Gastrocnemius medialis (tissue), 4 donors: Measurements from ENCODE around the gene THRAP3. TPM values are rescaled to one million over a fixed set of nuclear protein-coding genes. Genes with fewer than 3 reads are reported as not detected.
A peak's percentile ranks its signal among the peaks of the same experiment; 100 is the strongest.

Source experiments
- ATAC-seq, 2 donors: fragments of 150-250 bp; one replicate each; pipeline ENCODE4 v1.9.1; 2016
- DNase-seq, 2 donors: peaks; one replicate each; pipeline ENCODE4 v3.0.0-alpha.2; 2019
- H3K27ac ChIP-seq, 4 donors: fragments of 200-600 bp; sonication (generic); 1 replicate in 1 of 4; 2 replicates in 3 of 4; pipeline ENCODE4 v1.5.1; 2016 to 2018; ENCODE audit warnings: mild to moderate bottlenecking in 2 of 4, moderate library complexity in 1 of 4
- H3K27me3 ChIP-seq, 3 donors: fragments of 200-600 bp; sonication (generic) in 2 of 3; 1 replicate in 1 of 3; 2 replicates in 2 of 3; pipeline versions ENCODE4 v1.5.1 to v1.6.0; 2016 to 2019; ENCODE audit warnings: mild to moderate bottlenecking in 1 of 3, moderate library complexity in 1 of 3
- H3K36me3 ChIP-seq, 2 donors: fragments of 200-600 bp; sonication (generic) in 1 of 2; one replicate each; pipeline ENCODE4 v1.5.1; 2017 to 2018
- H3K4me1 ChIP-seq, 2 donors: fragments of 200-600 bp; sonication (generic) in 1 of 2; one replicate each; pipeline ENCODE4 v1.5.1; 2016 to 2017; ENCODE audit warnings: mild to moderate bottlenecking in 2 of 2
- H3K4me3 ChIP-seq, 4 donors: fragments of 200-600 bp; sonication (generic) in 3 of 4; 1 replicate in 1 of 4; 2 replicates in 3 of 4; pipeline ENCODE4 v1.5.1; 2016 to 2019; ENCODE audit warnings: mild to moderate bottlenecking in 2 of 4
- H3K9me3 ChIP-seq, 3 donors: fragments of 200-600 bp; sonication (generic) in 2 of 3; 1 replicate in 1 of 3; 2 replicates in 2 of 3; pipeline ENCODE4 v1.5.1; 2016 to 2019
- POLR2A ChIP-seq, 2 donors: fragments of 450-650 bp; IDR thresholded peaks; one replicate each; pipeline ENCODE4 v1.6.1; 2017; ENCODE audit warnings: antibody characterized with exemption in 2 of 2, mild to moderate bottlenecking in 2 of 2, moderate library complexity in 2 of 2
- in situ Hi-C, 4 donors: fragments of 200-750 bp; cut with MboI; loops; one replicate each; pipeline versions ENCODE4 v1.15.0 to v1.8.0; 2017; ENCODE audit warnings: low sequenced_read_pairs in 4 of 4
- intact Hi-C: fragments of 100-400 bp; cut with DNase I; formaldehyde crosslinking; loops from one replicate; pipeline ENCODE4 v1.15.1; 2023; ENCODE audit warnings: low total_unique reads
- total RNA-seq, 4 donors: library from RNA; depleted of rRNA; stranded (reverse); fragments of >200 nt; gene quantifications; one replicate each; pipeline versions ENCODE4 v1.1.0 to v1.2.3, GENCODE V29; 2016
- TF ChIP-seq, protein P1 (sequence below), 5 experiments: fragments of 450-650 bp in 3 of 5; fragments of 200-600 bp in 2 of 5; sonication (generic) in 2 of 5; IDR thresholded peaks in 4 of 5; conservative IDR thresholded peaks in 1 of 5; 1 replicate in 4 of 5; 2 replicates in 1 of 5; pipeline ENCODE4 v1.5.1; 2016 to 2019; ENCODE audit warnings: antibody characterized with exemption in 5 of 5, mild to moderate bottlenecking in 3 of 5, moderate library complexity in 3 of 5

Gene THRAP3
- total RNA-seq, 4 donors from 2014 or later = 88.2 to 174 (median 146) TPM

DNA sequence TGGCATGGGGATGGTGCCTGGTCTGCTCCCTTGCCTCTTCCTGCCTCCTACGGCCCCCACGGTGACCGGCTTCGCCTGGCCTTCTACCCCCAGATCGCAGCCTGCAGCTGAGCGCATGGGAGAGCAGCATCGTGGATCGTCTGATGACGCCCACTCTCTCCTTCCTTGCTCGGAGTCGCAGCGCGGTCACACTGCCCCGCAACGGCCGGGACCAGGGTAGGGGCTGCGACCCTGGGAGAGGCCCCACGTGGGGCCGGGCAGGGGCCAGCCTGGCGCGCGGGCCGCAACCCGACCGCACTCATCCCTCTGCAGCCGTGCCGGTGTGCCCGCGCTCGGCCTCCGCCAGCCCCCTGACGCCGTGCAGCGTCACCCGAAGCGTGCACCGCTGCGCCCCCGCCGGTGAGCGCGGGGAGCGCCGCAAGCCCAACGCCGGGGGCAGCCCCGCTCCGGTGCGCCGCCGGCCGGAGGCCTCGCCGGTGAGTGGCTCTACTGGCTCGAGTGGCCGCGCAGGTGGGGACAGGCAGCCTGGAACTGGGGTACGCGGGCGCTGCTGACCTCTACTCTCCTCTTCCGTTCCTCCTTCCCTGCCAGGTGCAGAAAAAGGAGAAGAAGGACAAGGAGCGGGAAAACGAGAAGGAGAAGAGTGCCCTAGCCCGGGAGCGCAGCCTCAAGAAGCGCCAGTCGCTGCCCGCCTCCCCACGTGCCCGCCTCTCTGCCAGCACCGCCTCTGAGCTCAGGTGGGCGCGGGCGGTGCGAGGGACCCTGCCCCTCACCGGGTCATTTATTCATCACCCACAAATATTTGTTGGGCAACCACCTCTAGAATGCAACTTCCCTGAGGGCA, 47.9 kb upstream of the THRAP3 start:
- in situ Hi-C loops (loop anchor here in 1 of 4 donors (25.0 kb wide), 1 partner anchor 111 kb away; no protein-coding TSS in a partner anchor), intact Hi-C loops (no loop called here)
- no peaks in the 10 kb centered on the region for H3K9me3 ChIP-seq
- peaks cover 52 to 59% of the 10 kb centered on the region in 2 donors for H3K4me1 ChIP-seq
- DNase-seq = no peak
- TF ChIP-seq POLR2A (IDR thresholded peaks at IDR 0.05) = no peak
- TF ChIP-seq, protein P1, sequence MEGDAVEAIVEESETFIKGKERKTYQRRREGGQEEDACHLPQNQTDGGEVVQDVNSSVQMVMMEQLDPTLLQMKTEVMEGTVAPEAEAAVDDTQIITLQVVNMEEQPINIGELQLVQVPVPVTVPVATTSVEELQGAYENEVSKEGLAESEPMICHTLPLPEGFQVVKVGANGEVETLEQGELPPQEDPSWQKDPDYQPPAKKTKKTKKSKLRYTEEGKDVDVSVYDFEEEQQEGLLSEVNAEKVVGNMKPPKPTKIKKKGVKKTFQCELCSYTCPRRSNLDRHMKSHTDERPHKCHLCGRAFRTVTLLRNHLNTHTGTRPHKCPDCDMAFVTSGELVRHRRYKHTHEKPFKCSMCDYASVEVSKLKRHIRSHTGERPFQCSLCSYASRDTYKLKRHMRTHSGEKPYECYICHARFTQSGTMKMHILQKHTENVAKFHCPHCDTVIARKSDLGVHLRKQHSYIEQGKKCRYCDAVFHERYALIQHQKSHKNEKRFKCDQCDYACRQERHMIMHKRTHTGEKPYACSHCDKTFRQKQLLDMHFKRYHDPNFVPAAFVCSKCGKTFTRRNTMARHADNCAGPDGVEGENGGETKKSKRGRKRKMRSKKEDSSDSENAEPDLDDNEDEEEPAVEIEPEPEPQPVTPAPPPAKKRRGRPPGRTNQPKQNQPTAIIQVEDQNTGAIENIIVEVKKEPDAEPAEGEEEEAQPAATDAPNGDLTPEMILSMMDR (IDR thresholded peaks at IDR 0.05 in 4 of 5, conservative IDR thresholded peaks at IDR 0.05 in 1 of 5) = peak in 2 of 5 experiments; percentile 9 to 30
- H3K27me3 ChIP-seq = no peaks in the 10 kb centered on the region
- H3K4me3 ChIP-seq = peak overlapping the region in 2 of 4 donors; percentile 16 to 22
- H3K36me3 ChIP-seq = peaks cover 0 to 84% of the 10 kb centered on the region in 2 donors
- ATAC-seq = no peak
- H3K27ac ChIP-seq = peak overlapping the region; percentile 97 to 100 (median 99)

DNA sequence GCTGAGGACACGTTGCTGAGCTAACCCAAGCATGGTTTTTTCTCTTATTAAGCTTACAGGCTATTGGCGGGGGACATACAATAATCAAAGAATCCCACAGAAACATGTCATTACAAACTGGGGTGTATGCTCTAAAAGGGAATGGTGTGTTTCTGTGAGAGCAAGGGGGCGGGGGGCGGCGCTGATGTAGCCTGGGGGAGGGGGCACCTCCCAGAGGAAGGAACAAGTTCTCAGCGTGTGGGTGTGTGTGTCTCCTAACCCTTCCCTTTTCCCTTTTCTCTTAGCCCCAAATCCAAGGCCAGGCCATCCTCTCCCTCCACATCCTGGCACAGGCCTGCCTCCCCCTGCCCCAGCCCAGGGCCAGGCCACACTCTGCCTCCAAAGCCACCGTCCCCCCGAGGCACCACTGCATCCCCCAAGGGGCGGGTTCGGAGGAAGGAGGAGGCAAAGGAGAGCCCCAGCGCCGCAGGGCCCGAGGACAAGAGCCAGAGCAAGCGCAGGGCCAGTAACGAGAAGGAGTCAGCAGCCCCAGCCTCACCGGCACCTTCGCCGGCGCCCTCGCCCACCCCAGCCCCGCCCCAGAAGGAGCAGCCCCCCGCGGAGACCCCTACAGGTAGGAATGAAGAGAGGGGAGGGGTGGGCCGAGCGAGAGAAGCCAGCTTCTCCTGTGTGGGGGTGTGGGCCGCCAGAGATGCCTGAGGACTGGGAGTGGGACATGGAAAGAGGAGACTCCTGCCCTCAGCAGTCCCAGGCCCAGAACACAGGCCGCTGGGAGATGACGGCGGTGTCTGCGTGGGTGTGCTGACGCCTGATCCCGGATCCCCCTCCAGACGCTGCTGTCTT, 46.4 kb upstream of the THRAP3 start:
- no peaks in the 10 kb centered on the region for H3K9me3 ChIP-seq
- intact Hi-C loops = no loop called here
- H3K4me1 ChIP-seq = peaks cover 46 to 47% of the 10 kb centered on the region in 2 donors
- peak overlapping the region; percentile 97 to 100 (median 99) for H3K27ac ChIP-seq
- DNase-seq (no peak), ATAC-seq (no peak)
- no peak overlapping the region for H3K4me3 ChIP-seq
- in situ Hi-C loops = loop anchor here in 1 of 4 donors (25.0 kb wide), 1 partner anchor 109 kb away; no protein-coding TSS in a partner anchor
- H3K27me3 ChIP-seq = no peaks in the 10 kb centered on the region
- no peak for TF ChIP-seq POLR2A (IDR thresholded peaks at IDR 0.05)
- TF ChIP-seq, protein P1 (IDR thresholded peaks at IDR 0.05 in 4 of 5, conservative IDR thresholded peaks at IDR 0.05 in 1 of 5) = no peak
- H3K36me3 ChIP-seq = peaks cover 0 to 70% of the 10 kb centered on the region in 2 donors

DNA sequence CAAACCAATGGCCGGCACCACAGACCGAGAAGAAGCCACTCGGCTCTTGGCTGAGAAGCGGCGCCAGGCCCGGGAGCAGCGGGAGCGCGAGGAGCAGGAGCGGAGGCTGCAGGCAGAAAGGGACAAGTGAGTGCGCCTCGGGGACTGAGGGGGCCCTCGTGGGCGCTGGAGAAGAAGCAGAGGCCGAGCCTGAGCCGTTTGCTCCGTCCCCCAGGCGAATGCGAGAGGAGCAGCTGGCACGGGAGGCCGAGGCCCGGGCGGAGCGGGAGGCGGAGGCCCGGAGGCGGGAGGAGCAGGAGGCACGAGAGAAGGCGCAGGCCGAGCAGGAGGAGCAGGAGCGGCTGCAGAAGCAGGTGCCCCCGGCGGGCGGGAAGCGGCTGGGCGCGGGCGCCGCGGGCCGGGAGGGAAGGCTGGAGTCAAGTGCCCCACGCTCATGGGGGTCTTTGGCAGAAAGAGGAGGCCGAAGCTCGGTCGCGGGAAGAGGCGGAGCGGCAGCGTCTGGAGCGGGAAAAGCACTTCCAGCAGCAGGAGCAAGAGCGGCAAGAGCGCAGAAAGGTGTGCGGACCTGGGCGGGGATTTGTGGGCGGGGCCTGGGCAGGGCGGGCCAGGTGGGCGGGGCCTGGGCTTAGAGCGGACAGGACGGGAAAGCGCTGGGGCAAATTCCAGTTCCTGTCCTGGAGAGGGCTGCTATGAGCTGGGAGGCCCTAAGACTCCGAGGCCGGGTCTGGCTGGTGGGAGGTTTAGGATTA, 45.6 kb upstream of the THRAP3 start:
- Histone ChIP-seq H3K4me1 (peaks cover 37 to 44% of the 10 kb centered on the region in 2 donors), H3K9me3 (no peaks in the 10 kb centered on the region), H3K36me3 (peaks cover 0 to 61% of the 10 kb centered on the region in 2 donors), H3K27ac (peak overlapping the region; percentile 97 to 100 (median 99)), H3K27me3 (no peaks in the 10 kb centered on the region), H3K4me3 (no peak overlapping the region)
- in situ Hi-C loops = loop anchor here in 1 of 4 donors (25.0 kb wide), 1 partner anchor 109 kb away; no protein-coding TSS in a partner anchor
- ATAC-seq (no peak), DNase-seq (no peak)
- TF ChIP-seq, protein P1 (IDR thresholded peaks at IDR 0.05 in 4 of 5, conservative IDR thresholded peaks at IDR 0.05 in 1 of 5) = no peak
- no peak for TF ChIP-seq POLR2A (IDR thresholded peaks at IDR 0.05)
- intact Hi-C loops = no loop called here

DNA sequence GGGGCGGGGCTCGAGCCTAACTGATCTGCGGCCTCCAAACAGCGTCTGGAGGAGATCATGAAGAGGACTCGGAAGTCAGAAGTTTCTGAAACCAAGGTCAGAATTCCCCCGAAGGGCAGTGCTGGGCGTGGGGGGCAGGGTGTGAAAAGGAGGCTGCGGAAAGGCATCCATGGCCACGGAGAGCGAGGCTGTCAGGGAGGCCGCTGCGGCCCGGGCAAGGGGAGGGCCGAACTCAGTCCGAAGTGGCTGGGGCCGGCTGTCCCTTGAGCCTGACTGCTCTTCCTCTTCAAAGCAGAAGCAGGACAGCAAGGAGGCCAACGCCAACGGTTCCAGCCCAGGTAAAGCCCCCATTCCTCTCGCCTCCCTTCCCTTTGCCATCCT, 45.0 kb upstream of the THRAP3 start:
- Histone ChIP-seq H3K9me3 (no peaks in the 10 kb centered on the region), H3K27ac (peak overlapping the region; percentile 26 to 100 (median 98)), H3K4me3 (no peak overlapping the region), H3K4me1 (peaks cover 32 to 39% of the 10 kb centered on the region in 2 donors), H3K36me3 (peaks cover 0 to 56% of the 10 kb centered on the region in 2 donors), H3K27me3 (no peaks in the 10 kb centered on the region)
- TF ChIP-seq POLR2A (IDR thresholded peaks at IDR 0.05) = no peak
- TF ChIP-seq, protein P1 (IDR thresholded peaks at IDR 0.05 in 4 of 5, conservative IDR thresholded peaks at IDR 0.05 in 1 of 5) = no peak
- ATAC-seq (no peak), DNase-seq (no peak)
- intact Hi-C loops (no loop called here), in situ Hi-C loops (loop anchor here in 1 of 4 donors (25.0 kb wide), 1 partner anchor 108 kb away; no protein-coding TSS in a partner anchor)
